H1 (cell line): ENCODE measurements around the gene FAAP100. TPM values are rescaled to one million over a fixed set of nuclear protein-coding genes. Genes with fewer than 3 reads are reported as not detected.

Experiments
- HDAC6 ChIP-seq: IDR thresholded peaks from one replicate; pipeline ENCODE4 v1.7.1; 2012; ENCODE audit warnings: low read depth, mild to moderate bottlenecking, inconsistent platforms, low read length, moderate library complexity
- NRF1 ChIP-seq: IDR thresholded peaks from 2 replicates; pipeline ENCODE4 v1.6.1; 2011; ENCODE audit warnings: mild to moderate bottlenecking, low read depth, low read length, improper control_type of control experiment
- POLR2AphosphoS5 ChIP-seq: IDR thresholded peaks from 2 replicates; pipeline ENCODE4 v1.6.1; 2011; ENCODE audit warnings: low read depth, low read length
- polyA plus RNA-seq, 7 experiments: library from polyadenylated mRNA; depleted of rRNA in 3 of 7; stranded (reverse) in 5 of 7; unstranded in 2 of 7; fragments of >200 nt in 5 of 7; fragments of 200-250 nt in 2 of 7; gene quantifications; 1 replicate in 5 of 7; 2 replicates in 1 of 7; 4 replicates in 1 of 7; pipeline versions ENCODE4 v1.2.1 to v1.2.3, GENCODE V29; 2011 to 2013; ENCODE audit warnings: missing spikeins in 2 of 7, mixed read lengths in 2 of 7
- total RNA-seq: library from RNA; stranded (reverse); fragmentation: NEBNext Ultra II Directional; extraction: Animal tissue kit (Norgen Biotek cat#: 25700); gene quantifications from 2 replicates; pipeline ENCODE4 v1.2.1, GENCODE V29; 2021

The FAAP100 gene
- total and polyA plus RNA-seq, 2 of the 8 experiments (the other 6 are each of a cell fraction or from before 2014, with no cell fraction given), result 23.2 to 41.8 TPM

- TF ChIP-seq POLR2AphosphoS5 (0 out of 2 replicates have a peak, but pooled peaks have one; percentile 12), HDAC6 (no peak), NRF1 (no peak)
These were observed 34.6 kb downstream of the FAAP100 start (continued) for GRCh38 chr17:81517339-81518112.
